H9 (cell line): ENCODE data around the gene EEF1AKMT2. TPM values are rescaled to one million over a fixed set of nuclear protein-coding genes. Genes with fewer than 3 reads are reported as not detected.

ENCODE experiments used
- DNase-seq: peaks from one replicate; pipeline ENCODE4 v3.0.0-alpha.2; 2017
- H2AFZ ChIP-seq: one replicate; pipeline ENCODE4 v1.6.1; 2013; ENCODE audit warnings: mild to moderate bottlenecking, low read length, control low read depth, moderate library complexity
- H2AK5ac ChIP-seq: 2 replicates; pipeline ENCODE4 v1.6.1; 2013; ENCODE audit warnings: low read length, control low read depth, mixed read lengths; ENCODE audit not compliant: insufficient read length
- H2BK120ac ChIP-seq: one replicate; pipeline ENCODE4 v1.6.1; 2013; ENCODE audit warnings: low read depth, mild to moderate bottlenecking, low read length, control low read depth, inconsistent platforms; ENCODE audit not compliant: poor library complexity, severe bottlenecking
- H2BK12ac ChIP-seq: 2 replicates; pipeline ENCODE4 v1.6.1; 2013; ENCODE audit warnings: low read length, control low read depth, mixed read lengths, low read depth; ENCODE audit not compliant: insufficient read length
- H2BK15ac ChIP-seq: 2 replicates; pipeline ENCODE4 v1.6.1; 2013; ENCODE audit warnings: low read depth, low read length, control low read depth
- H2BK20ac ChIP-seq: one replicate; pipeline ENCODE4 v1.6.1; 2013; ENCODE audit warnings: low read depth, mild to moderate bottlenecking, low read length, control low read depth, inconsistent platforms; ENCODE audit not compliant: poor library complexity, severe bottlenecking
- H2BK5ac ChIP-seq: 2 replicates; pipeline ENCODE4 v1.6.1; 2013; ENCODE audit warnings: low read length, control low read depth, mixed read lengths; ENCODE audit not compliant: insufficient read length
- H3K14ac ChIP-seq: 2 replicates; pipeline ENCODE4 v1.6.1; 2013; ENCODE audit warnings: low read length, control low read depth; ENCODE audit not compliant: insufficient read depth
- H3K18ac ChIP-seq: 2 replicates; pipeline ENCODE4 v1.6.1; 2013; ENCODE audit warnings: low read depth, mild to moderate bottlenecking, mixed read lengths, low read length, control low read depth; ENCODE audit not compliant: insufficient read length
- H3K23ac ChIP-seq: 2 replicates; pipeline ENCODE4 v1.6.1; 2013; ENCODE audit warnings: low read length, control low read depth, mixed read lengths, low read depth; ENCODE audit not compliant: insufficient read length
- H3K23me2 ChIP-seq: 2 replicates; pipeline ENCODE4 v1.6.1; 2013; ENCODE audit warnings: low read depth, mild to moderate bottlenecking, mixed read lengths, low read length, control low read depth; ENCODE audit not compliant: insufficient read length, poor library complexity, severe bottlenecking
- H3K27ac ChIP-seq: 2 replicates; pipeline ENCODE4 v1.5.1; 2013; ENCODE audit warnings: low read length, control low read depth, mixed read lengths, low read depth; ENCODE audit not compliant: insufficient read length
- H3K27me3 ChIP-seq: 2 replicates; pipeline ENCODE4 v1.6.1; 2013; ENCODE audit warnings: low read length, control low read depth, inconsistent platforms; ENCODE audit not compliant: insufficient read depth
- H3K4ac ChIP-seq: 2 replicates; pipeline ENCODE4 v1.6.1; 2013; ENCODE audit warnings: low read depth, mild to moderate bottlenecking, control low read depth, inconsistent platforms, low read length, moderate library complexity
- H3K4me1 ChIP-seq: 2 replicates; pipeline ENCODE4 v1.6.1; 2013; ENCODE audit warnings: low read length, control low read depth, inconsistent platforms; ENCODE audit not compliant: insufficient read depth
- H3K4me2 ChIP-seq: 2 replicates; pipeline ENCODE4 v1.6.1; 2013; ENCODE audit warnings: low read length, control low read depth, mixed read lengths; ENCODE audit not compliant: insufficient read length, insufficient read depth
- H3K56ac ChIP-seq: 2 replicates; pipeline ENCODE4 v1.6.1; 2013; ENCODE audit warnings: low read depth, mild to moderate bottlenecking, mixed read lengths, low read length, control low read depth; ENCODE audit not compliant: insufficient read length
- H3K79me1 ChIP-seq: 2 replicates; pipeline ENCODE4 v1.6.1; 2013; ENCODE audit warnings: low read depth, mild to moderate bottlenecking, moderate library complexity, low read length, control low read depth, inconsistent platforms; ENCODE audit not compliant: insufficient read depth, poor library complexity, severe bottlenecking
- H3K79me2 ChIP-seq: 2 replicates; pipeline ENCODE4 v1.6.1; 2013; ENCODE audit warnings: low read length, control low read depth, inconsistent platforms; ENCODE audit not compliant: insufficient read depth
- H3K9ac ChIP-seq: 2 replicates; pipeline ENCODE4 v1.6.1; 2013; ENCODE audit warnings: low read length, control low read depth, mixed read lengths; ENCODE audit not compliant: insufficient read length; ENCODE audit errors: extremely low read depth
- H3K9me3 ChIP-seq: one replicate; pipeline ENCODE4 v1.6.1; 2013; ENCODE audit warnings: low read depth, low read length, inconsistent platforms; ENCODE audit not compliant: control insufficient read depth
- H3T11ph ChIP-seq: one replicate; pipeline ENCODE4 v1.6.1; 2013; ENCODE audit warnings: mild to moderate bottlenecking, low read length, control low read depth, inconsistent platforms
- H4K20me1 ChIP-seq: one replicate; pipeline ENCODE4 v1.6.1; 2013; ENCODE audit not compliant: control insufficient read depth, insufficient read length, insufficient read depth
- H4K5ac ChIP-seq: 2 replicates; pipeline ENCODE4 v1.6.1; 2013; ENCODE audit warnings: low read depth, mild to moderate bottlenecking, mixed read lengths, low read length, control low read depth; ENCODE audit not compliant: insufficient read length
- H4K8ac ChIP-seq: replicated peaks from 2 replicates; pipeline ENCODE4 v1.6.1; 2013; ENCODE audit warnings: low read length, control low read depth, mixed read lengths, low read depth; ENCODE audit not compliant: insufficient read length
- H4K91ac ChIP-seq: 2 replicates; pipeline ENCODE4 v1.6.1; 2013; ENCODE audit warnings: low read depth, mild to moderate bottlenecking, moderate library complexity, mixed read lengths, low read length, control low read depth; ENCODE audit not compliant: insufficient read length
- H3K27ac Mint-ChIP-seq, 3 experiments: 2 replicates in 2 of 3; 3 replicates in 1 of 3; pipeline ENCODE4 v1.8.0; 2020 to 2021; ENCODE audit warnings: mixed read lengths in 3 of 3, mild to moderate bottlenecking in 1 of 3, moderate library complexity in 1 of 3
- H3K27me3 Mint-ChIP-seq: 2 replicates; pipeline ENCODE4 v1.8.0; 2021; ENCODE audit warnings: low read depth, mild to moderate bottlenecking, moderate library complexity, mixed read lengths
- H3K36me3 Mint-ChIP-seq, 3 experiments: 2 replicates in 2 of 3; 3 replicates in 1 of 3; pipeline ENCODE4 v1.8.0; 2020 to 2021; ENCODE audit warnings: low read depth in 3 of 3, mixed read lengths in 3 of 3; ENCODE audit not compliant: insufficient read depth in 1 of 3
- H3K4me1 Mint-ChIP-seq, 2 experiments: 2 replicates each; pipeline ENCODE4 v1.8.0; 2020; ENCODE audit warnings: mixed read lengths in 2 of 2
- H3K4me3 Mint-ChIP-seq, 2 experiments: 2 replicates in 1 of 2; 3 replicates in 1 of 2; pipeline ENCODE4 v1.8.0; 2020 to 2021; ENCODE audit warnings: mild to moderate bottlenecking in 2 of 2, mixed read lengths in 2 of 2, moderate library complexity in 1 of 2
- H3K9me3 Mint-ChIP-seq, 2 experiments: 2 replicates in 1 of 2; 3 replicates in 1 of 2; pipeline ENCODE4 v1.8.0; 2020; ENCODE audit warnings: mild to moderate bottlenecking in 2 of 2, mixed read lengths in 2 of 2, moderate library complexity in 1 of 2
- CTCF ChIP-seq: fragments of 200-600 bp; sonication (generic); conservative IDR thresholded peaks from 3 replicates; pipeline ENCODE4 v1.8.0; 2021; ENCODE audit warnings: antibody characterized with exemption, mild to moderate bottlenecking
- WGBS: extraction: QIAGEN DNeasy Blood & Tissue Kit; methylation state at CpG from one replicate; pipeline ENCODE4 v1.1.7; 2013; ENCODE audit warnings: missing lambda C conversion rate, low lambda C conversion rate, mixed read lengths; ENCODE audit not compliant: insufficient read length; ENCODE audit errors: extremely low coverage; 5-methylcytosine and 5-hydroxymethylcytosine counted together
- total RNA-seq: library from RNA; stranded (reverse); gene quantifications from 2 replicates; pipeline ENCODE4 v1.2.1, GENCODE V29; 2021

Gene EEF1AKMT2
- total RNA-seq, 1 experiment from 2014 or later: 19.0 TPM

GRCh38 chr10:124743191-124744101, 48.2 kb downstream of the EEF1AKMT2 start:
- H3K9me3 ChIP-seq: no peaks in the 10 kb centered on the region
- H3K4ac ChIP-seq: no peak overlapping the region
- peak overlapping the region; percentile 15 for H3K9ac ChIP-seq
- peaks cover 52 to 54% of the 10 kb centered on the region in 2 experiments for H3K4me1 Mint-ChIP-seq
- peaks cover 16% of the 10 kb centered on the region; the same call in 1 of the 2 replicates for H3K4me1 ChIP-seq
- no peak for DNase-seq
- H3K36me3 Mint-ChIP-seq: peaks cover 0 to 5% (median 3%) of the 10 kb centered on the region in 3 experiments; a peak in 6 of 7 replicates
- H2BK120ac ChIP-seq: no peak overlapping the region
- no peak overlapping the region for H3K23ac ChIP-seq
- H3K56ac ChIP-seq: no peak overlapping the region
- H2BK15ac ChIP-seq: no peak overlapping the region
- no peak overlapping the region for H4K8ac ChIP-seq
- WGBS: no CpG with 5 or more reads among the region's 101 CpGs
- H3K27ac Mint-ChIP-seq: no peak overlapping the region; a peak in 1 of 7 replicates
- no peak overlapping the region for H3K18ac ChIP-seq
- H3K4me3 Mint-ChIP-seq: peak overlapping the region; percentile 88 to 95
- no peak overlapping the region for H2AK5ac ChIP-seq
- H2BK12ac ChIP-seq: no peak overlapping the region
- H2AFZ ChIP-seq: no peak overlapping the region
- no peaks in the 10 kb centered on the region for H4K20me1 ChIP-seq
- H3K9me3 Mint-ChIP-seq: no peaks in the 10 kb centered on the region
- H2BK5ac ChIP-seq: no peak overlapping the region
- TF ChIP-seq CTCF: no peak
- no peak overlapping the region for H4K5ac ChIP-seq
- H3K27me3 ChIP-seq: peaks cover 6% of the 10 kb centered on the region; the same call in 1 of the 2 replicates
- H3K79me1 ChIP-seq: no peaks in the 10 kb centered on the region
- no peak overlapping the region for H4K91ac ChIP-seq
- no peaks in the 10 kb centered on the region for H3K79me2 ChIP-seq
- H3K4me2 ChIP-seq: peak overlapping the region; percentile 88
- peak overlapping the region; percentile 41; the same call in 1 of the 2 replicates for H3K14ac ChIP-seq
- no peak overlapping the region for H2BK20ac ChIP-seq
- H3K23me2 ChIP-seq: peaks cover 9% of the 10 kb centered on the region
- no peak overlapping the region for H3T11ph ChIP-seq
- peaks cover 44% of the 10 kb centered on the region for H3K27me3 Mint-ChIP-seq
- no peak overlapping the region for H3K27ac ChIP-seq
